Measurements from ENCODE around the gene TEKT1. TPM values are rescaled to one million over a fixed set of nuclear protein-coding genes. Genes with fewer than 3 reads are reported as not detected.

Gene TEKT1
- total RNA-seq, 1 experiment from 2014 or later, result not detected

GRCh38 chr17:6830383-6830986 lies 1.0 kb downstream of the TEKT1 start:
- Histone ChIP-seq H3K4me3 (ENCODE audit: low read depth in 2 of 2, low read length in 2 of 2) (no peak overlapping the region), H3K9me3 (ENCODE audit: control insufficient read depth, insufficient read depth, low read depth, low read length) (no peaks in the 10 kb centered on the region), H3K27me3 (ENCODE audit: control insufficient read depth, insufficient read depth, low read length) (peaks cover 34% of the 10 kb centered on the region), H3K36me3 (ENCODE audit: control insufficient read depth, insufficient read depth, low read length) (no peaks in the 10 kb centered on the region), H3K27ac (ENCODE audit: low read length) (no peak overlapping the region), H3K4me1 (ENCODE audit: control insufficient read depth, insufficient read depth, low read length) (no peaks in the 10 kb centered on the region)
- in situ Hi-C loops (cut with HindIII; ENCODE audit: low pct_unique_long_range_greater_than_20kb, low sequenced_read_pairs) (no loop called here), intact Hi-C loops (cut with micrococcal nuclease; ENCODE audit: unreplicated experiment) (no loop called here)
- no peak for ATAC-seq
- ChIA-PET POLR2A (no interaction called here), CTCF (no interaction called here)
- BruUV-seq (replicated peaks), result no TSS peak
- TF ChIP-seq CTCF (IDR thresholded peaks at IDR 0.05) (no peak), POLR2AphosphoS5 (IDR thresholded peaks at IDR 0.05; ENCODE audit: low read depth, low read length) (no peak)
- no peak for DNase-seq (ENCODE audit: low read depth, low spot score)

DNA sequence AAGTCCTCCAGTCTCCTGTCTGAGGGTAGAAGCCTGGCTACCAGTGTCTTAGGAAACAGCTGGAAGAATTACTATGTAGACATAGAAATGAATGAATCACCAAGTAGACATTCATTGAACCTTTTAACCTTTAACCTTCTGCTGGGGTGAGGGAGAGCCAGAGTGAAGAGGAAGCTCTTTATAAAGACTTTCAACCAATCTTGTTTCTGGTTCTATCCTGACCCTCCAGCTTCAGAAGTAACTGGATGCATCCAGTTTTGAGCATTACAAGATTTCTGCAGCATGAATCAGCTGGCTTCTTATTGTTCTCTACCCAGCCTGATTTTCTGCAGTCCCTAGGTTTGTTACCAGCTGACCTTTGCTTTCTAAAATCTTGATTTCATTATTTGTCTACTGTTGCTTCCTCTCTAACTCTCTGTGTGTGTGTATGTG lies 8.5 kb downstream of the TEKT1 start:
- in situ Hi-C loops (cut with HindIII; ENCODE audit: low pct_unique_long_range_greater_than_20kb, low sequenced_read_pairs), result no loop called here
- no peak for DNase-seq (ENCODE audit: low read depth, low spot score)

More for the DNA sequence above, 8.5 kb downstream of the TEKT1 start:
- intact Hi-C loops (cut with micrococcal nuclease; ENCODE audit: unreplicated experiment), result no loop called here
- POLR2A ChIA-PET, result no interaction called here
- CTCF ChIA-PET, result no interaction called here
- ATAC-seq, result no peak
- Histone ChIP-seq H3K36me3 (ENCODE audit: control insufficient read depth, insufficient read depth, low read length) (no peaks in the 10 kb centered on the region), H3K9me3 (ENCODE audit: control insufficient read depth, insufficient read depth, low read depth, low read length) (no peaks in the 10 kb centered on the region), H3K4me1 (ENCODE audit: control insufficient read depth, insufficient read depth, low read length) (no peaks in the 10 kb centered on the region), H3K27me3 (ENCODE audit: control insufficient read depth, insufficient read depth, low read length) (peaks cover 3% of the 10 kb centered on the region), H3K4me3 (ENCODE audit: low read depth in 2 of 2, low read length in 2 of 2) (no peak overlapping the region), H3K27ac (ENCODE audit: low read length) (no peak overlapping the region)
- BruUV-seq (replicated peaks), result no TSS peak
- TF ChIP-seq REST (IDR thresholded peaks at IDR 0.05; ENCODE audit: insufficient read depth in 1 of 2, low read depth in 2 of 2, low read length in 1 of 2), result no peak
- no peak for TF ChIP-seq CTCF (IDR thresholded peaks at IDR 0.05)
